DOHH2 (cell line): Measurements from ENCODE around the gene NFAT5.

Experiments used
- EZH2phosphoT487 ChIP-seq: fragments of 200-600 bp; sonication (generic); IDR thresholded peaks from 2 replicates; pipeline ENCODE4 v1.6.1; 2017; ENCODE audit warnings: borderline replicate concordance, mild to moderate bottlenecking, antibody characterized with exemption, low read length, moderate library complexity, mixed read lengths
- TF ChIP-seq, protein P1 (sequence below): fragments of 200-600 bp; sonication (generic); IDR thresholded peaks from one replicate; pipeline ENCODE4 v1.5.1; 2014; ENCODE audit warnings: antibody characterized with exemption, mild to moderate bottlenecking, low read depth, low read length; ENCODE audit not compliant: poor library complexity, severe bottlenecking

DNA sequence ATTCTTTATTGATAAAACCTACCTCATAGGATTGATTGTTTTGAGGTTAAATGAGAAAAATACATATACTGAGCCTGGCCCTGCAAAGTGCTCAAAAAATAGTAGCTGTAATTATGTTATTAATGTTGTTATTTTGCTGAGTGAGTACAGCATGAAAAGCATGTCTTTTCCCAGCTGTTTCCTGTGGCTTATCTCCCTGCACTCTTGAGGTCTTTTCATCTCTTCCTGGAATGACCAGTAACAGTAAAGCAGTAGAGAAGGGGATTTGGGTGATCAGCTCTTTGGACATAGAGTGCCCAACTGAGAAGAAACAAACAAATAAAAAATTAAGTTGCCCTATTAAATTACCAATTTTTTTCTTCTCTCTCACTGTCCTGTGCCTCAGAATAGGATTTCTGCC lies 53.7 kb downstream of the NFAT5 start:
- TF ChIP-seq, protein P1, sequence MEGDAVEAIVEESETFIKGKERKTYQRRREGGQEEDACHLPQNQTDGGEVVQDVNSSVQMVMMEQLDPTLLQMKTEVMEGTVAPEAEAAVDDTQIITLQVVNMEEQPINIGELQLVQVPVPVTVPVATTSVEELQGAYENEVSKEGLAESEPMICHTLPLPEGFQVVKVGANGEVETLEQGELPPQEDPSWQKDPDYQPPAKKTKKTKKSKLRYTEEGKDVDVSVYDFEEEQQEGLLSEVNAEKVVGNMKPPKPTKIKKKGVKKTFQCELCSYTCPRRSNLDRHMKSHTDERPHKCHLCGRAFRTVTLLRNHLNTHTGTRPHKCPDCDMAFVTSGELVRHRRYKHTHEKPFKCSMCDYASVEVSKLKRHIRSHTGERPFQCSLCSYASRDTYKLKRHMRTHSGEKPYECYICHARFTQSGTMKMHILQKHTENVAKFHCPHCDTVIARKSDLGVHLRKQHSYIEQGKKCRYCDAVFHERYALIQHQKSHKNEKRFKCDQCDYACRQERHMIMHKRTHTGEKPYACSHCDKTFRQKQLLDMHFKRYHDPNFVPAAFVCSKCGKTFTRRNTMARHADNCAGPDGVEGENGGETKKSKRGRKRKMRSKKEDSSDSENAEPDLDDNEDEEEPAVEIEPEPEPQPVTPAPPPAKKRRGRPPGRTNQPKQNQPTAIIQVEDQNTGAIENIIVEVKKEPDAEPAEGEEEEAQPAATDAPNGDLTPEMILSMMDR = no peak
- TF ChIP-seq EZH2phosphoT487 = no peak
